ENCODE measurements around the gene NPC2. TPM values are rescaled to one million over a fixed set of nuclear protein-coding genes. Genes with fewer than 3 reads are reported as not detected.

The NPC2 gene
- total and polyA plus RNA-seq, 2 donors (not counting 3 experiments of a cell fraction or from before 2014, with no cell fraction given): 203 to 406 TPM

GRCh38 chr14:74527736-74528280, 34.7 kb upstream of the NPC2 start:
- dilution Hi-C loops (cut with MboI; ENCODE audit: extremely low pct_ligation_motif_present, low sequenced_read_pairs): no loop called here
- CTCF ChIA-PET: no interaction called here

More at GRCh38 chr14:74527736-74528280, 34.7 kb upstream of the NPC2 start:
- Histone ChIP-seq H3K9me3 (replicated peaks; ENCODE audit: control insufficient read depth, insufficient read depth, low read length) (no peaks in the 10 kb centered on the region), H3K9ac (replicated peaks; ENCODE audit: extremely low read depth, insufficient read depth, low read length) (no peak overlapping the region), H3K27ac (ENCODE audit: insufficient read depth, low read depth, low read length) (no peak overlapping the region), H3K27me3 (ENCODE audit: control insufficient read depth in 2 of 2, insufficient read depth in 2 of 2, low read length in 2 of 2) (no peaks in the 10 kb centered on the region), H3K4me2 (ENCODE audit: insufficient read depth, low read length) (no peak overlapping the region), H3K4me1 (ENCODE audit: control insufficient read depth, extremely low read depth, insufficient read depth, low read length) (no peaks in the 10 kb centered on the region), H3K79me2 (ENCODE audit: control insufficient read depth, insufficient read depth, low read length) (no peaks in the 10 kb centered on the region), H4K20me1 (replicated peaks; ENCODE audit: control insufficient read depth, extremely low read depth, insufficient read depth, low read length) (no peaks in the 10 kb centered on the region), H2AFZ (ENCODE audit: low read depth, low read length) (no peak overlapping the region), H3K4me3 (replicated peaks in 1 of 3; ENCODE audit: insufficient read depth in 1 of 3, low read depth in 1 of 3, low read length in 3 of 3) (no peak overlapping the region), H3K36me3 (ENCODE audit: control insufficient read depth in 2 of 2, extremely low read depth in 1 of 2, insufficient read depth in 2 of 2, low read length in 2 of 2) (peaks cover 10 to 41% of the 10 kb centered on the region in 2 experiments), H3K9me1 (replicated peaks; ENCODE audit: control insufficient read depth, extremely low read depth, insufficient read depth, low read length) (no peaks in the 10 kb centered on the region)
- no peak for TF ChIP-seq FOS (IDR thresholded peaks at IDR 0.05; ENCODE audit: borderline replicate concordance, insufficient read depth, low read length)
- TF ChIP-seq JUN (IDR thresholded peaks at IDR 0.05; ENCODE audit: borderline replicate concordance, insufficient read depth, insufficient read length, low read depth): no peak
- no peak for TF ChIP-seq MYC (IDR thresholded peaks at IDR 0.05; ENCODE audit: low read depth, low read length)
- no peak for TF ChIP-seq CTCF (IDR thresholded peaks at IDR 0.05; ENCODE audit: extremely low read depth in 1 of 2, insufficient read depth in 1 of 2, low read depth in 1 of 2, low read length in 2 of 2)
- TF ChIP-seq POLR2A (IDR thresholded peaks at IDR 0.05; ENCODE audit: low read depth, low read length): no peak
- TF ChIP-seq EZH2 (IDR thresholded peaks at IDR 0.05; ENCODE audit: borderline replicate concordance, low read depth, low read length, severe bottlenecking): no peak
- no peak for TF ChIP-seq MAX (IDR thresholded peaks at IDR 0.05; ENCODE audit: insufficient read depth, insufficient read length)
- TF ChIP-seq POLR2AphosphoS5 (IDR thresholded peaks at IDR 0.05; ENCODE audit: insufficient read depth, low read depth, low read length): no peak
- TF ChIP-seq GATA2 (IDR thresholded peaks at IDR 0.05; ENCODE audit: insufficient read depth, insufficient read length, low read depth, low read length): no peak
- no peak for DNase-seq (ENCODE audit: low read depth, low spot score)
- POLR2A ChIA-PET: no interaction called here
- no TSS peak for BruUV-seq (replicated peaks)
- intact Hi-C loops (cut with micrococcal nuclease): no loop called here
- no peak for FAIRE-seq
